GM19023 (cell line): ENCODE measurements around the gene GNAQ.

ENCODE experiments used
- ATAC-seq: cut with Tn5 transposase; IDR thresholded peaks from one replicate; pipeline ENCODE4 v1.9.1; 2021; ENCODE audit warnings: mild to moderate bottlenecking, moderate library complexity; ENCODE audit not compliant: unreplicated experiment

GNAQ gene

GRCh38 chr9:77978086-77978781, 53.4 kb downstream of the GNAQ start:
- no peak for ATAC-seq

DNA sequence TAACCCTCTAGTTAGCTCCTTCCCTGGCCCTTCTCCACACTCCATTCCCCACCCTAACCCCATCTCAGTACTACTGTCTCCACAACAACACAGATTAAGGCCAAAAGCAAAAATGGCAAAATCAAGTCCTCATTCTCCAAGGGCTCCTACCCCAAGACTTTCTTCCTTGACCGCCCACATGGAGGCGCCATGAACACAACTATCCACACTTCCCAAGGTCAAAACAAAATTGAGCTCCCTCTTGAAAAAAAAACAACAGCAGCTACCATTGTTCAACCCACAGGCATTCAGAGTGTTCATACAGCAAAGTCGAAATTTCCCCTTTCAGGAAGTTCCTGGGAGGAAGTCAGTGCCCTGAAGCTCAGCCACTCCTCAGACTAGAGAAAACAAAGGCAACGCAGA, 54.4 kb downstream of the GNAQ start:
- no peak for ATAC-seq

DNA sequence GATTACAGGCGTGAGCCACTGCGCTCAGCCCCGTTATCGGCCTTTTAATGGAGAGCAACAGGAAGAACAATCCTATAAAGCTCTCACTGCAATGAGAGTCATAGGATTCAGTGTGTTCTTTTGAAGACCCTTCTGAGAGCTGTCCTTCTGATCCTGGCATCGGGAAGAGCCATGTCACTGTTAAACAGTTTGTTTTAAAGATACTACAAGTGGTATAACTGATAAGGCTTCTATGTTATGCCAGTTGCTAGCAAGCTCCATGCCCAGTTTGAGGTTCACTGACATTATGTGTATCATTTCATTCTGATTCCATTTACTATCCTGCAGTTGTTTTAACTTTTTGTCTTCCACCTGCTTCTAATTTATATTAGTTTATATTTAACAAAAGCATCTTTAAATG, 55.8 kb downstream of the GNAQ start:
- ATAC-seq, result no peak

GRCh38 chr9:77975036-77975435, 56.6 kb downstream of the GNAQ start:
- no peak for ATAC-seq

DNA sequence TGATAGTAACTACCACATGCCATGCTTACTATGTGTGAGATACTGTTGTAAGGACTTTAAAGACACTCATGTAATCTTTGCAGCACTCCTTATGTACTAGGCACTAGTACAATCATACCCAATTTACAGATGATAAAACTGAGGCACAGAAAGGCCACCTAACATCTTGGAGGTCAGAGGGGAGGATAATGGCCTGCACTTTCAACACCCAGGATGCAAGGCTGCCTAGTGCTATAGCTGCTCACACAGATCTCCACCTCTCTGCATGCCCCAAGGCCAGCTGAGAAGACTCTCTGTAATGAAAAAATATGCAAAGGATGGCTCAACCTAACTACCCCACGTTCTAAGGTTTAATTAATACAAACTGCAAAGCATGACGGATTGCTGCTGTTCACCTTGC, 57.2 kb downstream of the GNAQ start:
- ATAC-seq, result no peak

- no peak for ATAC-seq
These were observed 62.5 kb downstream of the GNAQ start for GRCh38 chr9:77969083-77969482.

GRCh38 chr9:77968506-77968905, 63.1 kb downstream of the GNAQ start:
- ATAC-seq, result no peak

DNA sequence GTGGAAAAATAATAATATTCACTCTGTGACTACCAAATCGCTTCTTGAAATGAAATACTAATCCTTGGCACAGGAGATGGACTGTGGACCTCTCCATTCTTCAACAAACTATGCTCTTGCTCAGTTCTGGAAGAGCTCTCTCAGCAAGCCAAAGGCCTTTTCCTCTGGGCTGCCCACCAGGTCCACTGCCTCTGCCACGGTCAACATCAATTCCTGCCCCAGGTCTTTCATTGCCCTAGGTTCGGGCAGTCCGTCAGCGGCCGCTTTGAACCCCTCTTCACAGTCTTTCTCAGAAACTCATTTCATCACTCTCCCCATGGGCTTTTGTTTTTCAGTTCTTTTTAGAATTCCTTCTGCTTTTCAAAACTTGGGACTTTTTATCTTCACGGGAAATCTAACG, 64.9 kb downstream of the GNAQ start:
- no peak for ATAC-seq

GRCh38 chr9:77965445-77966123, 66.0 kb downstream of the GNAQ start:
- ATAC-seq, result no peak

- ATAC-seq, result no peak
These were observed 67.4 kb downstream of the GNAQ start for GRCh38 chr9:77964258-77964657.

- no peak for ATAC-seq
These were observed 70.1 kb downstream of the GNAQ start for GRCh38 chr9:77961541-77961940.

- no peak for ATAC-seq
These were observed 71.1 kb downstream of the GNAQ start for GRCh38 chr9:77960356-77961153.

DNA sequence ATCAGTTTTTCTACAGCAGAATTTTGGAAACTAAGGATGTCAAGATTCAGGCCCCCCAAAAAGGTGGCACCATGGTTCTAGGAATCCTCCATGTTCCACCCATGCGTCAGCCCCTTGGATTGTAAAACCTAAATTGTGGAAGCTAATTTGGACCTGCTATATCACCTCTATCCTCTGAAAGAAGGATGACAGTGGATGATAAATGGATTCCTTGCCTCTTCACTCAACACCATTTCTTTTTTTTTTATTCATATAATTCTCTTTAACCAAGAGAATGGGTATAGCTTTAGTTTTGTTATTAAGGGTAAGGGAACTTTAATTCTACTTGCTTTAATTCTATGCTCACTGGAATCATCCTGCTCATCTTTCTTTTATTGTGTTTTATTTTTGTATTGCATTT, 71.8 kb downstream of the GNAQ start:
- no peak for ATAC-seq

DNA sequence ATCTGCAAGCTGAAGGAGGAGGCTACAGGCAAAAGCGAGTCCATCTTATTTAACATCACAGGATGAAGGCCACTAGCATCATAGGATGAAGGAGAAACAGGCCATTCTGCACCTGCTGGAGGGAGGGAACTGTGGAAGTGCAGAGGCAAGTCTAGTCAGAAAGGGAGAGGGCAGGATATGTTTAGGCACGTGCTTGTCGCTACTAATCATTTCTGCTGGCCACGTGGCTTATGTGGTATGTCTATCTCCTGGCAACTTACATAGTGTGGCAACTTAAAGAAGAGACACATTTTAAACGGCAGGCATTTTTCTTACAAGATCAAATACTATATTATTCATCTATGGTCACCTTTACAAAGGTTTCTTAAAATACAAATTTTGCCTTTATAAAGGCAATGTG, 74.0 kb downstream of the GNAQ start:
- no peak for ATAC-seq

- no peak for ATAC-seq
These were observed 75.1 kb downstream of the GNAQ start for GRCh38 chr9:77956555-77956954.

- ATAC-seq, result no peak
These were observed 77.0 kb downstream of the GNAQ start for GRCh38 chr9:77954666-77955015.

GRCh38 chr9:77954013-77954665, 77.5 kb downstream of the GNAQ start:
- no peak for ATAC-seq

DNA sequence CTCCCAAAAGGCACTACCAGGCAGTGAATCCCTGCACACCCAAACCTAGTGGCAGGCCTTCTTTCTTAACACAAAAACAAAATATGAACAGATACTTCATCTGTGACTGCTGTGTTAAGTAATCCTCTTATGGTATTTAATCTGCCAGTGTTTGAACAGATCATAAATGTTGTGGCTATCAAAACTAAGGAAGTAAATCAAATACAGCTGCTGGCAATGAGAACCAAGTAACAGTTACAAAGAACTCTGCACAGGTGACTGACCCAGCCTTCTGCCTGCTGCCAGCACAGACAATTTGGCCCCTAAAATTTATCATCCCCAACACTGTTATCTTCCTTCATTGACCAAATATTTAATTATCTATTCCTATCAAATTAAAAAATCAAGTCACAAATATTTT, 78.0 kb downstream of the GNAQ start:
- ATAC-seq, result no peak

- no peak for ATAC-seq
These were observed 78.8 kb downstream of the GNAQ start for GRCh38 chr9:77952635-77953328.

DNA sequence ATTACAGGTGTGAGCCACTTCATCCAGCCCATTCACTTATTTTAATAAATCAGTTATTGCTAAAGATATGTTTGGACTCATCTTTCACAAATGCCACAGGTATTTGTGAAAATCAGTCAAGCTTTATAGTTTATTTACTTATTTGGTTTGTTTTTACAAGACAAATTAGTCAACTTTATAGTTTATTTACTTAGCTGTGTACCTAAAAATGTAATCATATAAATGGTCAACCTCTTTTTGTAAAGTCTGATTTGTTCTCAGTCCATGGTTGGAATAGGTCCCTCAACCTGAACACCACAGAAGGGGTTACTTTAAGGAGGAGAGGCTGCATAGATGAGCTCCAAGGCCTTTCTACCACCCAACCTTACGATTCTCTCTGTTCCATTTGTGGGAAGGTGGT, 80.2 kb downstream of the GNAQ start:
- ATAC-seq, result no peak
